HepG2 (cell line): ENCODE measurements around the gene SETD1B. TPM values are rescaled to one million over a fixed set of nuclear protein-coding genes. Genes with fewer than 3 reads are reported as not detected.

Experiments used
- FOXO1 ChIP-seq: sonication (generic); formaldehyde crosslinking; IDR thresholded peaks from 2 replicates; pipeline ENCODE4 v1.4.0; 2020; ENCODE audit warnings: missing genetic modification reagents
- IKZF1 ChIP-seq: fragments of 450-650 bp; IDR thresholded peaks from 2 replicates; pipeline ENCODE4 v1.7.1; 2016
- POGZ ChIP-seq: sonication (generic); formaldehyde crosslinking; IDR thresholded peaks from 2 replicates; pipeline ENCODE4 v1.4.0; 2020; ENCODE audit warnings: mild to moderate bottlenecking, missing genetic modification reagents
- SMAD3 ChIP-seq: sonication (generic); formaldehyde crosslinking; IDR thresholded peaks from 2 replicates; pipeline ENCODE4 v1.4.0; 2020; ENCODE audit warnings: missing genetic modification reagents
- ZNF547 ChIP-seq: sonication (generic); formaldehyde crosslinking; IDR thresholded peaks from 2 replicates; pipeline ENCODE4 v1.5.1; 2020; ENCODE audit warnings: mild to moderate bottlenecking, missing genetic modification reagents
- ZNF703 ChIP-seq: sonication (generic); formaldehyde crosslinking; IDR thresholded peaks from 2 replicates; pipeline ENCODE4 v1.5.1; 2020; ENCODE audit warnings: missing genetic modification reagents, mild to moderate bottlenecking, moderate library complexity, borderline replicate concordance
- ZNF816 ChIP-seq: sonication (generic); formaldehyde crosslinking; IDR thresholded peaks from 2 replicates; pipeline ENCODE4 v1.8.0; 2022; ENCODE audit warnings: missing genetic modification reagents, mild to moderate bottlenecking, borderline replicate concordance
- ZSCAN9 ChIP-seq: IDR thresholded peaks from 2 replicates; pipeline ENCODE4 v1.6.1; 2016; ENCODE audit warnings: borderline replicate concordance
- polyA plus RNA-seq, 8 experiments: library from polyadenylated mRNA; depleted of rRNA in 3 of 8; stranded (reverse) in 7 of 8; unstranded in 1 of 8; fragments of >200 nt; fragmentation: Illumina TruSeq in 4 of 8; extraction: Trizol in 4 of 8; gene quantifications; 2 replicates each; pipeline versions ENCODE4 v1.2.1 to v1.2.3, GENCODE V29; 2011 to 2016; ENCODE audit warnings: low read depth in 4 of 8, missing spikeins in 1 of 8, mixed read lengths in 1 of 8; ENCODE audit not compliant: insufficient read depth in 1 of 8
- total RNA-seq, 5 experiments: library from RNA; depleted of rRNA; stranded (reverse); fragments of >200 nt; fragmentation: Illumina TruSeq; extraction: Trizol; gene quantifications; 2 replicates each; pipeline ENCODE4 v1.2.3, GENCODE V29; 2016; ENCODE audit warnings: low read depth in 1 of 5
- TF ChIP-seq, protein P1 (sequence below): sonication (generic); formaldehyde crosslinking; IDR thresholded peaks from 2 replicates; pipeline ENCODE4 v1.5.0; 2020; ENCODE audit warnings: mild to moderate bottlenecking, missing genetic modification reagents, borderline replicate concordance
- TF ChIP-seq, protein P2 (sequence below): sonication (generic); formaldehyde crosslinking; IDR thresholded peaks from 2 replicates; pipeline ENCODE4 v1.4.0; 2020; ENCODE audit warnings: missing genetic modification reagents
- TF ChIP-seq, protein P3 (sequence below): IDR thresholded peaks from 2 replicates; pipeline ENCODE4 v1.6.1; 2016
- TF ChIP-seq, protein P4 (sequence below): sonication (generic); formaldehyde crosslinking; IDR thresholded peaks from one replicate; pipeline ENCODE4 v1.5.1; 2020; ENCODE audit warnings: mild to moderate bottlenecking, missing genetic modification reagents; ENCODE audit errors: not compliant biosample characterization

Gene SETD1B
- total and polyA plus RNA-seq, 2 of the 13 experiments (the other 11 are each of a cell fraction or from before 2014, with no cell fraction given), result 1.1 to 1.4 TPM

DNA sequence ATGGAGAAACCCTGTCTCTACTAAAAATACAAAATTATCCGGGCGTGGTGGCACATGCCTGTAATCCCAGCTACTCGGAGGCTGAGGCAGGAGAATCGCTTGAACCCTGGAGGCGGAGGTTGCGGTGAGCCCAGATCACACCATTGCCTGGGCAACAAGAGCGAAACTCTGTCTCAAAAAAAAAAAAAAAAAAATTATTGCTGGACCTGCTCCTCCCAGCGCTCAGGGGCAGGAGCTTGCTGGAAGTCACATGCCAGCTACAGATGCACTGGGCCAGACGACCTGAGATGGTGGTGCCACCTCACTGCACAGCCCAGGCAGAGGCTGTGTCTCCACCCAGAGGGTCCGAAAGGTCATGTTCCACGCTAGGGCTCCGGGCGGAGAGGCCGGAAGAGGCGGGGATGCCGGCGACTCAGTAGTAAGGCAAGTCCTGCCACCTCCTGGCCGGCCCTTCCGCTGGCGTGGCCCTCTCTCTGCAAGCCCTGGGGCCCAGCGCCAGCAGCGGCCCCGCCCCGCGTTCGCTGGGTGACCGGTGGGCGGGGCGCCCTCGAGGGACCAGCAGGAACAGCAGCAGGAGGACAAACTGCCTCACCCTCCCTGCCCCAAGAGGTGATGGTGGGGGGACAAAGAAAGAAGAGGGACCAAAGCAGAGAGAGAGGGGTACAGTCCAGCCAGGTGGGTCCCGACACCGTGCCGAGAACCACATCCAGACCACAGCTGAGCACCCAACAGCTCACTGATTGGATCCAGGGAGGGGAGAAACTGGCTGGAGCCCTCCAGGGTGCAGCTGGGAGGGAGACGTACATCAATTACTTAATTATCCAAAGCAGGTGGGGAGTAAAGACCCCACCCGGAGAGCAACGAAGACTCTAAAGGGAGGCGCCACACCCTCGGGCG is 6.7 kb upstream of the SETD1B start (continued):
- TF ChIP-seq, protein P1, sequence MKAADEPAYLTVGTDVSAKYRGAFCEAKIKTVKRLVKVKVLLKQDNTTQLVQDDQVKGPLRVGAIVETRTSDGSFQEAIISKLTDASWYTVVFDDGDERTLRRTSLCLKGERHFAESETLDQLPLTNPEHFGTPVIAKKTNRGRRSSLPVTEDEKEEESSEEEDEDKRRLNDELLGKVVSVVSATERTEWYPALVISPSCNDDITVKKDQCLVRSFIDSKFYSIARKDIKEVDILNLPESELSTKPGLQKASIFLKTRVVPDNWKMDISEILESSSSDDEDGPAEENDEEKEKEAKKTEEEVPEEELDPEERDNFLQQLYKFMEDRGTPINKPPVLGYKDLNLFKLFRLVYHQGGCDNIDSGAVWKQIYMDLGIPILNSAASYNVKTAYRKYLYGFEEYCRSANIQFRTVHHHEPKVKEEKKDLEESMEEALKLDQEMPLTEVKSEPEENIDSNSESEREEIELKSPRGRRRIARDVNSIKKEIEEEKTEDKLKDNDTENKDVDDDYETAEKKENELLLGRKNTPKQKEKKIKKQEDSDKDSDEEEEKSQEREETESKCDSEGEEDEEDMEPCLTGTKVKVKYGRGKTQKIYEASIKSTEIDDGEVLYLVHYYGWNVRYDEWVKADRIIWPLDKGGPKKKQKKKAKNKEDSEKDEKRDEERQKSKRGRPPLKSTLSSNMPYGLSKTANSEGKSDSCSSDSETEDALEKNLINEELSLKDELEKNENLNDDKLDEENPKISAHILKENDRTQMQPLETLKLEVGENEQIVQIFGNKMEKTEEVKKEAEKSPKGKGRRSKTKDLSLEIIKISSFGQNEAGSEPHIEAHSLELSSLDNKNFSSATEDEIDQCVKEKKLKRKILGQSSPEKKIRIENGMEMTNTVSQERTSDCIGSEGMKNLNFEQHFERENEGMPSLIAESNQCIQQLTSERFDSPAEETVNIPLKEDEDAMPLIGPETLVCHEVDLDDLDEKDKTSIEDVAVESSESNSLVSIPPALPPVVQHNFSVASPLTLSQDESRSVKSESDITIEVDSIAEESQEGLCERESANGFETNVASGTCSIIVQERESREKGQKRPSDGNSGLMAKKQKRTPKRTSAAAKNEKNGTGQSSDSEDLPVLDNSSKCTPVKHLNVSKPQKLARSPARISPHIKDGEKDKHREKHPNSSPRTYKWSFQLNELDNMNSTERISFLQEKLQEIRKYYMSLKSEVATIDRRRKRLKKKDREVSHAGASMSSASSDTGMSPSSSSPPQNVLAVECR (CRISPR knock-in tag), result peak; percentile 81; the same call in 1 of the 2 replicates
- TF ChIP-seq, protein P2, sequence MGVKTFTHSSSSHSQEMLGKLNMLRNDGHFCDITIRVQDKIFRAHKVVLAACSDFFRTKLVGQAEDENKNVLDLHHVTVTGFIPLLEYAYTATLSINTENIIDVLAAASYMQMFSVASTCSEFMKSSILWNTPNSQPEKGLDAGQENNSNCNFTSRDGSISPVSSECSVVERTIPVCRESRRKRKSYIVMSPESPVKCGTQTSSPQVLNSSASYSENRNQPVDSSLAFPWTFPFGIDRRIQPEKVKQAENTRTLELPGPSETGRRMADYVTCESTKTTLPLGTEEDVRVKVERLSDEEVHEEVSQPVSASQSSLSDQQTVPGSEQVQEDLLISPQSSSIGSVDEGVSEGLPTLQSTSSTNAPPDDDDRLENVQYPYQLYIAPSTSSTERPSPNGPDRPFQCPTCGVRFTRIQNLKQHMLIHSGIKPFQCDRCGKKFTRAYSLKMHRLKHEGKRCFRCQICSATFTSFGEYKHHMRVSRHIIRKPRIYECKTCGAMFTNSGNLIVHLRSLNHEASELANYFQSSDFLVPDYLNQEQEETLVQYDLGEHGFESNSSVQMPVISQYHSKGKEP (CRISPR knock-in tag), result no peak
- TF ChIP-seq ZNF703 (CRISPR knock-in tag), result no peak
- TF ChIP-seq SMAD3 (CRISPR knock-in tag), result 0 out of 2 replicates have a peak, but pooled peaks have one; percentile 62
- TF ChIP-seq FOXO1, result peak; percentile 45; the same call in 1 of the 2 replicates
- TF ChIP-seq ZNF816 (CRISPR knock-in tag), result no peak
- TF ChIP-seq POGZ (CRISPR knock-in tag), result peak; percentile 17; the same call in 1 of the 2 replicates
- TF ChIP-seq ZSCAN9 (CRISPR knock-in tag), result 0 out of 2 replicates have a peak, but pooled peaks have one; percentile 72
- TF ChIP-seq, protein P3, sequence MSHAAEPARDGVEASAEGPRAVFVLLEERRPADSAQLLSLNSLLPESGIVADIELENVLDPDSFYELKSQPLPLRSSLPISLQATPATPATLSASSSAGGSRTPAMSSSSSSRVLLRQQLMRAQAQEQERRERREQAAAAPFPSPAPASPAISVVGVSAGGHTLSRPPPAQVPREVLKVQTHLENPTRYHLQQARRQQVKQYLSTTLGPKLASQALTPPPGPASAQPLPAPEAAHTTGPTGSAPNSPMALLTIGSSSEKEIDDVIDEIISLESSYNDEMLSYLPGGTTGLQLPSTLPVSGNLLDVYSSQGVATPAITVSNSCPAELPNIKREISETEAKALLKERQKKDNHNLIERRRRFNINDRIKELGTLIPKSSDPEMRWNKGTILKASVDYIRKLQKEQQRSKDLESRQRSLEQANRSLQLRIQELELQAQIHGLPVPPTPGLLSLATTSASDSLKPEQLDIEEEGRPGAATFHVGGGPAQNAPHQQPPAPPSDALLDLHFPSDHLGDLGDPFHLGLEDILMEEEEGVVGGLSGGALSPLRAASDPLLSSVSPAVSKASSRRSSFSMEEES (CRISPR knock-in tag), result peak; percentile 90
- TF ChIP-seq ZNF547 (CRISPR knock-in tag), result no peak
- no peak for TF ChIP-seq IKZF1
- TF ChIP-seq, protein P4, sequence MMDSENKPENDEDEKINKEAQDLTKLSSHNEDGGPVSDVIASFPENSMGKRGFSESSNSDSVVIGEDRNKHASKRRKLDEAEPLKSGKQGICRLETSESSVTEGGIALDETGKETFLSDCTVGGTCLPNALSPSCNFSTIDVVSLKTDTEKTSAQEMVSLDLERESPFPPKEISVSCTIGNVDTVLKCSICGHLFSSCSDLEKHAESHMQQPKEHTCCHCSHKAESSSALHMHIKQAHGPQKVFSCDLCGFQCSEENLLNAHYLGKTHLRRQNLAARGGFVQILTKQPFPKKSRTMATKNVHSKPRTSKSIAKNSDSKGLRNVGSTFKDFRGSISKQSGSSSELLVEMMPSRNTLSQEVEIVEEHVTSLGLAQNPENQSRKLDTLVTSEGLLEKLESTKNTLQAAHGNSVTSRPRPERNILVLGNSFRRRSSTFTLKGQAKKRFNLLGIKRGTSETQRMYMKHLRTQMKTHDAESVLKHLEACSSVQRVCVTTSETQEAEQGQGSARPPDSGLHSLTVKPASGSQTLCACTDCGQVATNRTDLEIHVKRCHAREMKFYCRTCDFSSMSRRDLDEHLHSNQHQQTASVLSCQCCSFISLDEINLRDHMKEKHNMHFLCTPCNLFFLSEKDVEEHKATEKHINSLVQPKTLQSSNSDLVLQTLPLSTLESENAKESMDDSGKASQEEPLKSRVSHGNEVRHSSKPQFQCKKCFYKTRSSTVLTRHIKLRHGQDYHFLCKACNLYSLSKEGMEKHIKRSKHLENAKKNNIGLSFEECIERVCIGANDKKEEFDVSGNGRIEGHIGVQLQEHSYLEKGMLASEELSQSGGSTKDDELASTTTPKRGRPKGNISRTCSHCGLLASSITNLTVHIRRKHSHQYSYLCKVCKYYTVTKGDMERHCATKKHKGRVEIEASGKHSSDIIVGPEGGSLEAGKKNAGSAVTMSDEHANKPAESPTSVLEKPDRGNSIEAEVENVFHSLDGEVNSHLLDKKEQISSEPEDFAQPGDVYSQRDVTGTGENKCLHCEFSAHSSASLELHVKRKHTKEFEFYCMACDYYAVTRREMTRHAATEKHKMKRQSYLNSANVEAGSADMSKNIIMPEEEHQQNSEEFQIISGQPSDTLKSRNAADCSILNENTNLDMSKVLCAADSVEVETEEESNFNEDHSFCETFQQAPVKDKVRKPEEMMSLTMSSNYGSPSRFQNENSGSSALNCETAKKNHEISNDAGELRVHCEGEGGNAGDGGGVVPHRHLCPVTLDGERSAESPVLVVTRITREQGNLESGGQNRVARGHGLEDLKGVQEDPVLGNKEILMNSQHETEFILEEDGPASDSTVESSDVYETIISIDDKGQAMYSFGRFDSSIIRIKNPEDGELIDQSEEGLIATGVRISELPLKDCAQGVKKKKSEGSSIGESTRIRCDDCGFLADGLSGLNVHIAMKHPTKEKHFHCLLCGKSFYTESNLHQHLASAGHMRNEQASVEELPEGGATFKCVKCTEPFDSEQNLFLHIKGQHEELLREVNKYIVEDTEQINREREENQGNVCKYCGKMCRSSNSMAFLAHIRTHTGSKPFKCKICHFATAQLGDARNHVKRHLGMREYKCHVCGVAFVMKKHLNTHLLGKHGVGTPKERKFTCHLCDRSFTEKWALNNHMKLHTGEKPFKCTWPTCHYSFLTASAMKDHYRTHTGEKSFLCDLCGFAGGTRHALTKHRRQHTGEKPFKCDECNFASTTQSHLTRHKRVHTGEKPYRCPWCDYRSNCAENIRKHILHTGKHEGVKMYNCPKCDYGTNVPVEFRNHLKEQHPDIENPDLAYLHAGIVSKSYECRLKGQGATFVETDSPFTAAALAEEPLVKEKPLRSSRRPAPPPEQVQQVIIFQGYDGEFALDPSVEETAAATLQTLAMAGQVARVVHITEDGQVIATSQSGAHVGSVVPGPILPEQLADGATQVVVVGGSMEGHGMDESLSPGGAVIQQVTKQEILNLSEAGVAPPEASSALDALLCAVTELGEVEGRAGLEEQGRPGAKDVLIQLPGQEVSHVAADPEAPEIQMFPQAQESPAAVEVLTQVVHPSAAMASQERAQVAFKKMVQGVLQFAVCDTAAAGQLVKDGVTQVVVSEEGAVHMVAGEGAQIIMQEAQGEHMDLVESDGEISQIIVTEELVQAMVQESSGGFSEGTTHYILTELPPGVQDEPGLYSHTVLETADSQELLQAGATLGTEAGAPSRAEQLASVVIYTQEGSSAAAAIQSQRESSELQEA (CRISPR knock-in tag), result no peak
